ENCODE data around the gene ZMYND8.

- TF ChIP-seq POLR2AphosphoS5 (IDR thresholded peaks at IDR 0.05; ENCODE audit: low read depth, low read length) (no peak), POLR2A (IDR thresholded peaks at IDR 0.05; ENCODE audit: borderline replicate concordance, extremely low read depth, insufficient read depth, insufficient read length) (no peak)
- TF ChIP-seq, protein P1, sequence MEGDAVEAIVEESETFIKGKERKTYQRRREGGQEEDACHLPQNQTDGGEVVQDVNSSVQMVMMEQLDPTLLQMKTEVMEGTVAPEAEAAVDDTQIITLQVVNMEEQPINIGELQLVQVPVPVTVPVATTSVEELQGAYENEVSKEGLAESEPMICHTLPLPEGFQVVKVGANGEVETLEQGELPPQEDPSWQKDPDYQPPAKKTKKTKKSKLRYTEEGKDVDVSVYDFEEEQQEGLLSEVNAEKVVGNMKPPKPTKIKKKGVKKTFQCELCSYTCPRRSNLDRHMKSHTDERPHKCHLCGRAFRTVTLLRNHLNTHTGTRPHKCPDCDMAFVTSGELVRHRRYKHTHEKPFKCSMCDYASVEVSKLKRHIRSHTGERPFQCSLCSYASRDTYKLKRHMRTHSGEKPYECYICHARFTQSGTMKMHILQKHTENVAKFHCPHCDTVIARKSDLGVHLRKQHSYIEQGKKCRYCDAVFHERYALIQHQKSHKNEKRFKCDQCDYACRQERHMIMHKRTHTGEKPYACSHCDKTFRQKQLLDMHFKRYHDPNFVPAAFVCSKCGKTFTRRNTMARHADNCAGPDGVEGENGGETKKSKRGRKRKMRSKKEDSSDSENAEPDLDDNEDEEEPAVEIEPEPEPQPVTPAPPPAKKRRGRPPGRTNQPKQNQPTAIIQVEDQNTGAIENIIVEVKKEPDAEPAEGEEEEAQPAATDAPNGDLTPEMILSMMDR (IDR thresholded peaks at IDR 0.05 in 2 of 3, conservative IDR thresholded peaks at IDR 0.05 in 1 of 3; ENCODE audit: borderline replicate concordance in 1 of 3, insufficient read depth in 1 of 3, low read depth in 2 of 3, low read length in 2 of 3), result no peak
These were observed 119.9 kb downstream of the ZMYND8 start for GRCh38 chr20:47236639-47236900.

Data from HCT116 (cell line).